ENCODE data around the gene KCNK6. TPM values are rescaled to one million over a fixed set of nuclear protein-coding genes. Genes with fewer than 3 reads are reported as not detected.

The KCNK6 gene
- total and polyA plus RNA-seq, 2 experiments from 2014 or later: 9.0 to 14.6 TPM

- peaks cover 67% of the 10 kb centered on the region for H3K79me2 ChIP-seq (replicated peaks; ENCODE audit: insufficient read depth)
- Mint-ChIP-seq H3K4me1 (no peaks in the 10 kb centered on the region; the same call in 2 of the 3 replicates), H3K36me3 (ENCODE audit: low read depth) (peaks cover 32% of the 10 kb centered on the region), H3K9me3 (no peaks in the 10 kb centered on the region), H3K4me3 (no peak overlapping the region), H3K27ac (peak overlapping the region; percentile 81), H3K27me3 (ENCODE audit: insufficient read depth, low read depth, poor library complexity) (peaks cover 2% of the 10 kb centered on the region)
- H4K20me1 ChIP-seq (replicated peaks; ENCODE audit: insufficient read depth): peaks cover 39% of the 10 kb centered on the region
- H3K9me2 ChIP-seq (ENCODE audit: insufficient read depth): no peaks in the 10 kb centered on the region
- no peak overlapping the region for H3K4me2 ChIP-seq
- peaks cover 17% of the 10 kb centered on the region for H3F3A ChIP-seq (replicated peaks; ENCODE audit: low read depth)
- no peak overlapping the region for H2AFZ ChIP-seq
- TF ChIP-seq REST (IDR thresholded peaks at IDR 0.05; ENCODE audit: unreplicated experiment) (no peak), CREB1 (CRISPR knock-in tag; IDR thresholded peaks at IDR 0.05; ENCODE audit: low read depth) (no peak), ETS1 (IDR thresholded peaks at IDR 0.05) (no peak), EZH2phosphoT487 (IDR thresholded peaks at IDR 0.05; ENCODE audit: unreplicated experiment) (no peak), ZNF462 (CRISPR knock-in tag; IDR thresholded peaks at IDR 0.05) (no peak), CTCF (conservative IDR thresholded peaks at IDR 0.05; ENCODE audit: low read depth in 2 of 2) (no peak), NANOG (IDR thresholded peaks at IDR 0.05; ENCODE audit: borderline replicate concordance) (no peak), EZH2 (IDR thresholded peaks at IDR 0.05; ENCODE audit: low read depth, unreplicated experiment) (no peak), ZNF331 (CRISPR knock-in tag; IDR thresholded peaks at IDR 0.05; ENCODE audit: low read depth) (no peak)
- H3K27me3 ChIP-seq (ENCODE audit: insufficient read depth): no peaks in the 10 kb centered on the region
- DNase-seq (ENCODE audit: low spot score): no peak
- ATAC-seq: no peak
- peaks cover 12% of the 10 kb centered on the region for H3K36me3 ChIP-seq (ENCODE audit: insufficient read depth)
- H3K4me1 ChIP-seq (ENCODE audit: insufficient read depth): no peaks in the 10 kb centered on the region
- no peak overlapping the region for H3K4me3 ChIP-seq
- peak overlapping the region; percentile 50; the same call in 1 of the 2 replicates for H3K27ac ChIP-seq (ENCODE audit: low read depth)
Observed at GRCh38 chr19:38283271-38283670, 36.4 kb upstream of the KCNK6 start.

All from GM23338 (cell line).